ENCODE results near the gene A2M. TPM values are rescaled to one million over a fixed set of nuclear protein-coding genes. Genes with fewer than 3 reads are reported as not detected.

The A2M gene
- total and polyA plus RNA-seq, 2 of the 8 experiments (the other 6 are each of a cell fraction or from before 2014, with no cell fraction given): 0.15 TPM; not detected in 1

DNA sequence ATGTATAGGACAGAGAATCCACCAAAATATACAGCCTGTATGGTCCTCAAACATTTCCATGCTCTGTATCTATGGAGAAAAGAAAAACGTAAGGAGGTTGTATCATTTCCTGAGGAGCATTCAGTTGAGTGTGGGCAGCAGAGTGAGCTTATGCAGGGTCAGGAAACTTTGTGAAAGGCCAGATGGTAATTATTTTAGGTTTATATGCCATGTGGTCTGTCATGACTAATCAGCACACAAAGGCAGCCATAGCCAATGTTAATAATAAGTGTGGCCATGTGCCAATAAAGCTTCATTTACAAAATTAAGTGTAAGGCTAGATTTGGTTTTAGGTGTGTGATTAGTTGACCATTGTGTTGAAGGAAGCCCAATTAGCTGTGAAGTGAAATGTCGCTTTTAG, 33.2 kb upstream of the A2M start:
- Histone ChIP-seq H3K27me3 (replicated peaks in 1 of 4; ENCODE audit: control insufficient read depth in 3 of 4, extremely low read depth in 1 of 4, insufficient read depth in 3 of 4, low read length in 3 of 4) (no peaks in the 10 kb centered on the region), H4K20me1 (replicated peaks in 1 of 2; ENCODE audit: control insufficient read depth in 1 of 2, insufficient read depth in 2 of 2, low read length in 2 of 2) (no peaks in the 10 kb centered on the region), H3K79me1 (ENCODE audit: low read depth, low read length) (no peaks in the 10 kb centered on the region), H2BK15ac (ENCODE audit: low read length) (no peak overlapping the region), H2BK12ac (ENCODE audit: low read depth, low read length) (no peak overlapping the region), H2AFZ (ENCODE audit: low read length) (no peak overlapping the region; the same call in 1 of the 2 replicates), H4K5ac (ENCODE audit: insufficient read length, low read depth, low read length) (no peak overlapping the region), H3K79me2 (ENCODE audit: control insufficient read depth in 1 of 2, insufficient read depth in 2 of 2, low read length in 2 of 2) (no peaks in the 10 kb centered on the region), H2AK5ac (ENCODE audit: low read depth, low read length) (no peak overlapping the region), H3K27ac (ENCODE audit: low read depth, low read length) (no peak overlapping the region), H3K56ac (replicated peaks; ENCODE audit: insufficient read length, low read depth, low read length) (no peak overlapping the region), H3K9me3 (ENCODE audit: insufficient read depth in 2 of 2, low read depth in 1 of 2, low read length in 1 of 2) (peaks cover 7 to 8% of the 10 kb centered on the region in 2 experiments; a peak in 3 of 4 replicates), H2BK20ac (ENCODE audit: low read length) (no peak overlapping the region), H3K4ac (replicated peaks; ENCODE audit: insufficient read length, low read depth, low read length) (no peak overlapping the region), H3K4me1 (replicated peaks in 1 of 4; ENCODE audit: control insufficient read depth in 3 of 4, insufficient read depth in 4 of 4, low read length in 3 of 4) (peaks cover 0 to 2% (median 0%) of the 10 kb centered on the region in 4 experiments; a peak in 1 of 7 replicates), H2BK120ac (replicated peaks; ENCODE audit: low read depth, low read length) (no peak overlapping the region), H4K91ac (replicated peaks; ENCODE audit: insufficient read length, low read length) (no peak overlapping the region), H3K23ac (ENCODE audit: insufficient read length) (no peak overlapping the region), H3K14ac (ENCODE audit: insufficient read length) (no peak overlapping the region), H3K18ac (ENCODE audit: extremely low read depth, low read length) (no peak overlapping the region), H3K4me2 (ENCODE audit: insufficient read depth in 1 of 2, low read depth in 2 of 2, low read length in 2 of 2) (no peak overlapping the region), H3K23me2 (ENCODE audit: low read depth, low read length) (no peaks in the 10 kb centered on the region), H3K4me3 (ENCODE audit: extremely low read depth in 1 of 4, insufficient read depth in 2 of 4, low read depth in 3 of 4, low read length in 4 of 4) (no peak overlapping the region), H4K8ac (ENCODE audit: extremely low read depth, insufficient read depth, low read length) (no peak overlapping the region), H3K9ac (replicated peaks in 1 of 4; ENCODE audit: extremely low read depth in 1 of 4, low read depth in 3 of 4, low read length in 3 of 4) (no peak overlapping the region), H3K36me3 (ENCODE audit: control insufficient read depth in 2 of 4, insufficient read depth in 4 of 4, low read length in 3 of 4) (peaks cover 0 to 1% (median 0%) of the 10 kb centered on the region in 4 experiments; a peak in 1 of 8 replicates), H2BK5ac (ENCODE audit: low read depth, low read length) (no peak overlapping the region)
- CTCF ChIA-PET (ENCODE audit: partially characterized antibody): interaction anchor here (0.7 to 3.0 kb wide), 15 partner anchors 10 to 493 kb away, joined by 3 to 44 read pairs (median 3); partner anchors contain the start of gene A2M
- POLR2A ChIA-PET (ENCODE audit: partially characterized antibody): no interaction called here
- DNase-seq (ENCODE audit: low read depth in 1 of 2, low spot score in 2 of 2): no peak
- WGBS, 2 experiments (ENCODE audit: extremely low coverage in 1 of 2, insufficient coverage in 1 of 2, insufficient read length in 1 of 2, insufficient replicate concordance in 2 of 2, low coverage in 1 of 2, low lambda C conversion rate in 2 of 2, missing lambda C conversion rate in 1 of 2): 71% methylated on average over 2 of the region's 2 CpGs; no CpG with 5 or more reads in 1 of the 2 experiments
- no peak for FAIRE-seq
- TF ChIP-seq CHD1 (IDR thresholded peaks at IDR 0.05; ENCODE audit: low read depth, low read length) (no peak), EGR1 (IDR thresholded peaks at IDR 0.05; ENCODE audit: borderline replicate concordance, low read depth, low read length) (no peak), SIRT6 (IDR thresholded peaks at IDR 0.05; ENCODE audit: low read length) (no peak), ASH2L (IDR thresholded peaks at IDR 0.05; ENCODE audit: low read length) (no peak), RBBP5 (IDR thresholded peaks at IDR 0.05; ENCODE audit: borderline replicate concordance, low read depth, low read length) (no peak), RFX5 (IDR thresholded peaks at IDR 0.05; ENCODE audit: borderline replicate concordance, low read depth, low read length) (no peak), RAD21 (IDR thresholded peaks at IDR 0.05 in 1 of 2, conservative IDR thresholded peaks at IDR 0.05 in 1 of 2; ENCODE audit: low read depth in 2 of 2, low read length in 2 of 2) (no peak), RXRA (IDR thresholded peaks at IDR 0.05; ENCODE audit: insufficient read depth, low read depth, low read length) (no peak)

Data from H1 (cell line).